NCI-H2227 (cell line): ENCODE measurements around the gene PIP4K2B.

Experiments
- DNase-seq: peaks from one replicate; lab custom pipeline; 2025; ENCODE audit not compliant: unreplicated experiment; lab: John Stamatoyannopoulos, UW

PIP4K2B gene

DNA sequence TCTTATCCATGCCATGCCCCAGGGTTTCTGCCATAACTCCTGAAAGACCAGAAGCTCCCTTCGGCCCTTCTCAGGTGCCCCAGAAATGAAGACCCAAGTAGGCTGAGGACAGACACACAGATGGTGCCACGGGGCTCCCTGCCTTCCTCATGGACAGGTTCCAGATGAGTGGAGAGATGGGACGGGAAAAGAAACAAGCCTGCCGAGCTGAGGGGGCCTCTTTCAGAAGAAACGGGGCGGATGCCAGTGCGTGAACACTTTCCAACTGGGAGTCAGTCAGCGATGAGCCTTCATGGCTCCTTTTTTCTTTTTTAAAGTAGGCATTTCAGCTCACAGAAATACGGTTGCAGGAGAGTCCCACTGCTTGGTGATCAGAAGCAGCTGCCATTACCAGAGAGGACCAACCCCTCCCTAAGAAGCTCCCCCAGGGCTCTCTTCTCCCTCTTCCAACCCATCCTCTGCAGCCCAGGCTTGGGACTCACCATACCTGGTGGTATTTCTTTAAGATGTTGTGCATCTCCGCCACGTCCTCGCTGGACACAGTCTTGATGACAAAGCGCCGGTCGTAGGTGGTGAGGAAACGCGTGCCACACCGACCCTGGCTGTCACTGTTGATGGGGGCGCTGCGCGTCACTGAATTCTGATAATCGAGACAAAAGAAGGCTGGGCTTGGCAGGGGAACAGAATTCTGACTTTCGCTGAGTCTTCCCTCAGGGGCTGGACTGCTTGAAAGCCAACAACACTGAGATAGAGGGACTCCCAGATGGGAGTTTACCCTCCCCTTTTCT lies 19.2 kb downstream of the PIP4K2B start:
- no peak for DNase-seq

DNA sequence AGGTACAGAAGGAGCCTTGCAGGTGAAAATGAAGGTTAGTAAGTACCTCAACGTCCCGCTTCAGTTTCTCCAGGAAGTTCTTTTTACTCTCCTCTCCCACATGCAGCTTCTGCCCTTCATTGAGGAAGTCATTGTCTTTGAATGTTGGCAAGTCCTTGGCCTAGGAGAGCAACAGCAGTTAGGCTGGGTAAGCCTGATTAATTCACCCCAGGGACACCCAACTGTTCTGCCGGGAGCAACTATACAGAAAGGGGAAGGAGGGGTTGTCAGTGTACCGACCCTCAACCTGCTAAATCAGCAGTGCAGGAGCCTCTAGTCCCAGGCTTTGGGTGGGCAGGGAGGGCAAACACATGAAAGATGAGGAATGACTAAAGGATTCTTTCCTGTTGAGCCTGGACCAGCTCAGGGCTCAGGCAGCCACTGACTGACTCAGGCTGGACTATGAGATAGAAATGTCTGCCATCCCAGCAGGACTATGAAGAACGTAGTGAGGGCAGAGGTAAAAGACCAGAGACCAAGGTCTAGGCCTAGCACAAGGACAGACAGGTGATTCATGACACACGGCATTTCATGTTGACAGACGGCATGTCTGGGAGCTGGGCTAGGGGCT lies 21.6 kb downstream of the PIP4K2B start:
- no peak for DNase-seq

DNA sequence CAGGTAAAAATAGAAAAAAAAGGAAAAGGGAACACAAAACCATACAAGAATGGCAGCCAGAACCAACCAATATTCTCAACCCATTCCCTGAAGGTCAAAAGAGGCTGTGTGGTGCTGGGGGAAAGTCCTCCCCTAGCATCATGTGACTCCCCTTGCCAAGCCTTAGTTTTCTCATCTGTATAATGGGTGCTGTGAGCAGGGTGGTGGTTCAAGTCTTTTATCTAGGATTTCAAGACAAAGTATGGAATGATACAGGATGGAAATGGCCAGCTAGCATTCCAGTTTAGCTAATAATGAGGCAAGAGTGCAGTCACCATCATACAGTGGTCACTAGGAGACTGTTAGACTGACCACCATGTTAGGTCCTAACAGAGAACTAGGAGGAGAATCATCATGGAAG lies 26.1 kb downstream of the PIP4K2B start:
- no peak for DNase-seq

DNA sequence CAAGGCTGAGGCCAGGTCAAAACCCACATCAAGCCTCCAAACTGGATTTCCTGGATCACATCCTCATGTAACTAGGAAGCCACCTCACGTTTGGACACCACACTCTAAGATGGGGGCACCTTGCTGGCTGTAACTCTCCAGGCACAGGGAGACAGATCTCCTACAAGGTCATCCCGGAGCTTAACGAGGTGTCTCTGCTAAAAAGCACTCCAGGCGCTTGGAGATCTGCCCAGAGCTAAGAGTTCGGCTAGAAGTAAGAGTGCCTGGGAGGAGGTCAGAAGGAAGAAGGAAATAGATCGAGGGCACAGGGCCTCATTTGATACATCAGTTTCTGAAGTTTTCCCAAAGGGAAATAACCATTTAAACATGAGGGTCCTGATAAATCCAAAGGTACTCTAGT lies 30.9 kb downstream of the PIP4K2B start:
- DNase-seq: no peak

- no peak for DNase-seq
Observed at GRCh38 chr17:38766341-38766740, 33.0 kb downstream of the PIP4K2B start.

DNA sequence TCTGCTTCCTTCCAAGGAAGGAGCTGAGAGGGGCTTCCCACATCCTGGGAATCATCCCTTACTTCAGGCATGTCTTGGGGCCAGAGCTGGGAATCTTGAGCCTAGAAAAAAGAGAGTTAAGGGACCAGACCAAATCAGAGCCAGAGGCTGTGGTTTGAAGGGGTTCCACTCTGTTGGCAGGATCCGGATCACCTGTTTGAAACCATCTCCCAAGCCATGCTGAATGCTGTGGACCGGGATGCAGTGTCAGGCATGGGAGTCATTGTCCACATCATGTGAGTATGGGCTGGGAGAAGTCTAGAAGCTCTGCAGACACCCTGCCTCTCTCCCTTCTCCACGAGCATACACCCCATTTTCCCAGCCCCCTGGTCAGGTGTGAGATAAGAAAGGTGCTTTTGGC lies 37.1 kb downstream of the PIP4K2B start:
- no peak for DNase-seq

- DNase-seq: peak; percentile 36
Observed at GRCh38 chr17:38761612-38762011, 37.7 kb downstream of the PIP4K2B start.

DNA sequence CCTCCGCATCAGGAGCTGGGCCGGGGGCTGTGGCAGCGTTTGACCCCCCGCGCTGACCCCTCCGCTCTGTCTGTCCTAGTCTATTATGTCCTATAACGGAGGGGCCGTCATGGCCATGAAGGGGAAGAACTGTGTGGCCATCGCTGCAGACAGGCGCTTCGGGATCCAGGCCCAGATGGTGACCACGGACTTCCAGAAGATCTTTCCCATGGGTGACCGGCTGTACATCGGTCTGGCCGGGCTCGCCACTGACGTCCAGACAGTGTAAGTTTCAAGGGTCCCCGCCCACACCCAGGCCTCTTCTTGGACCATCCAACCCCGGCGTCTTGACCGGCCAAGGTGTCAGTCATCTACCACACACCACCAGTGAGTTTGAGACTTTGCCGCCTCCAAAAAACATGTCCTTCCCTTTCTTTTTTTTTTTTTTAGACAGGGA lies 46.3 kb downstream of the PIP4K2B start:
- no peak for DNase-seq

DNA sequence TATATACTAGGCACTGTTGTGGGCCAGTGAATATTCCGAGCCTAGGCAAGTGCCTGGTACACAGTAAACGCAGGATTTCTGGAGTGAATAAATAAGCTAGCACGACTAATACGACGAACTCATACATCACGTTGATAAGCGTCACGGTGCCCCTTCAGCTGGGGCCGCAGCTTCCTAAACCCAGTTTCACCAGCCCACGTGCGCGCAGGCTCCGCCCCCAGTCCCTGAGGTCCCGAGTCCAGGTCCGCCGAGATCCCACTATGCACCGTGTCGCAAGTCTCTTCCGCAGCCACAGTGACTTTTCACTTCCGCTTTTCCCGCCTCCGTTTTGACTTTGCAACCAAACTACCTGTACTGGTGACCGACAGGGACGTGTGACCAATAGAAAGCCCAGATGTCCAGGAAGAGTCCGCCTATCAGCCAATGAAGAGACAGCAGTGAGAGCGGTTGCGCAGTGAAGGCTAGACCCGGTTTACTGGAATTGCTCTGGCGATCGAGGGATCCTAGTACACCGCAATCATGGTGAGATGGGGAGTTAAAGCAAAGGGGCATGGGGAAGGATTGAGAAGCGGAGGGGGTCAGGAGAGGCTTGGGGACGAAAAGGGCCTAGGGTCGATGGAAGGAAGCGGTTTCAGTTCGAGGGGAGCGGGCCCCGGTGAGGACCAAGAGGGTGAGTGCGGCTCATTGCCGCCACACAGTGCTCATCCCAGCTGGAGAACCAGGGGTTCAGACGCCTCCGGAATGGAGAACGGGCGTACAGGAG lies 46.9 kb downstream of the PIP4K2B start, which contains the start of gene PSMB3:
TSS of gene PSMB3 (plus strand) at position 434 of the 763 bp plus-strand sequence. CDS start at position 520, 86 bp downstream.
- peak; percentile 99 for DNase-seq

GRCh38 chr17:38751808-38752307 lies 47.5 kb downstream of the PIP4K2B start:
- peak; percentile 94 for DNase-seq

DNA sequence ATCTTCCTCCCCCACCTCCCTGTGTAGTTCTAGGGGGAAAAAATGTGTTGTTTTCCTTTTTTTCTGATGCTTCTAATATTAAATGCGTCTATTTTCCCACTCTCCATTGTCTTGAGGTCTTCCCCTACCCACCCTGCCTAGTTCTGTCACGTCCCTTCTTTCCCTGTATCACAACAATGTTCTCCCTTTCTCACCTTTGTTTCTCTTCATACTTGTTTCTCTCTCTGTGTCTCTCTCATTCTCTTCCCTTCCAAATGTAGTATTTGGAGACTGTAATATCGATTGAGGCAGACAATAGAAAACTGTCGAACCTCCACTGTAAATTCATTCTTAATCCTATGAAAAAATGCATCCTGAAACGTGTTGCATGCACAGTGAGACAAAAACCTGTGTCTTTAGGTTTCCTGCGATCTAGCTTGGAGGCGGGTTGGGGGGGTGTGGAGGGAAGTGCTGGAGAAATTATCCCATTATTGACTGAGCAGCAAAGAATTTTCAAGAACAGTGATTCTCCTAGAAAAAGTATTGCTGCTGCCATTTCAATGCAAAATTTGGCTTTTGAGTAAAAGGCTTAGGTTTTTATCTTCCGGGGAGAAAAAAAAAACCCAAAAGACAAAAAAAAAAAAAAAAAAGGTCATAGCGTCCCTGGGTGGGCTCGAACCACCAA lies 48.1 kb downstream of the PIP4K2B start:
- peak; percentile 76 for DNase-seq

- peak; percentile 70 for DNase-seq
Observed at GRCh38 chr17:38750312-38751121, 48.8 kb downstream of the PIP4K2B start.

DNA sequence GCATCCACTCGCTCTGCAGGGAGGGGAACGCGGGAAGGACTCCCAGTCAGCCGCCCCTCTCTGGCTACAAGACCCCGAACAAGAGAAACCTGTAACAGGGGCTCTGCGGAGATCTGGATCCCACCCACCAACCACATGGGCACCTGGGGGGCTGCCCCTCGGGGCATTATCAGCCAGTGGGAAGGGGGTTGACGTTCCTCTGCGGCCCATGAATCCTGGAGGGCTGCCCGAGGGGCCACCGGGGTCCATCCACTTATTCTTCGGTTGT lies 49.4 kb downstream of the PIP4K2B start:
- DNase-seq: peak; percentile 68

DNA sequence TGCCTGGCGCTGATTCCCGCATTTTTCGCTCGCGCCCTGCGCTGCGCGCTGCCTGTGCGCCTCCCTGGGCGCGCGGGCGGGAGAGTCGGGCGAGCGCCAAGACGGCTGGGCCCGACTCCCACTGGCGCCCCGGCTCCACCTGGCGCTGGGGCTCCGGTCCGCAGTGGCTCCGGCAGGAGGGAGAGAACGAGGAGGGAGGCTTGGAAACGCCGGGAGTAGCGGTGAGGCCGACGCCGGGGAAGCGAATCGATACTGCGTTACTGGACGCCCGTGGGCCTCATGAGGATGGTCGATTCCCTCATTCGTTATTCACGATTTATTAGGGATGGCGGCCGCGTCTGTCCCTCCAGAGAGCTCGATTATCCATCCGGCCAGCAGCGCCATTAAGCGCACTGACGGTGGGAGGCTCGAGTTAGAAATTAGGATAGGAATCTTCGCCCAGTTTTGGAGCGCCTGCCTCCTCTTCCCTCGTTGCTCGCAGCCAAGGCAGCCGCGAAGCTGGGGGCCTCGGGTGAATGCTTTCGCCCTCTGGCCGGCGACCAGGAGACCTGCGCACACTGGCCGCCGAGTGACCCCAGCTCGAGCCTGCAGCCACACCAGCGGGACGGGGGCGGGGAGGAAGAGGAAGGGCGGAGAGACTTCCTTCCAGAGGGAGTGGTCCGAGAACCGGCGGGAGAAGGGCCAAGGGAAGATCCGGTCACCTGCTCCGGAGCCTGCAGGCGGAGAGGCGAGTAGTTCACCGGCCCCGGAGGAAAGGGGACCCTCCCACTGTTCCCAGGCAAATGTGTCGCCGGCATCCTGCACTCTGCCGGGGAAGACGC lies 49.9 kb downstream of the PIP4K2B start:
- peak; percentile 72 for DNase-seq

DNA sequence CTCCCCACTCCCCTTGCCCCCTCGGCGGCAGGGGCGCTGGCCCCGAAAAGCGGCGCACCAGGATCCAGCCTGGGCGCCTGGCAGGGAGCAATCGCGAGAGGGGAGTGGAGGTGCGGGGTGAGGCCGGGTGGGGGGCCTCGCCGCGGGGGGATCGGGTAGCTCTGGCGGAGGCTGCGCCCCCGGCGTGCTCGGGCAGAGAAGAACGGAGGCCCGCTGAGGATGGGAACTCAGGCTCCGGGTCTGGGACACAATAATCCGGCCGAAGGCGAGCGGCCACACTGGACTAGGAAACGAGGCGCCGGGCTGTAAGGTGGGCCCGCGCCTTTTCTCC lies 50.5 kb downstream of the PIP4K2B start:
- no peak for DNase-seq

GRCh38 chr17:38748149-38748891 lies 51.0 kb downstream of the PIP4K2B start, which contains the start of gene PCGF2:
TSS of gene PCGF2 (minus strand) at chr17:38748336. CDS start at chr17:38740402, 7,934 bp downstream.
- DNase-seq: peak; percentile 96

DNA sequence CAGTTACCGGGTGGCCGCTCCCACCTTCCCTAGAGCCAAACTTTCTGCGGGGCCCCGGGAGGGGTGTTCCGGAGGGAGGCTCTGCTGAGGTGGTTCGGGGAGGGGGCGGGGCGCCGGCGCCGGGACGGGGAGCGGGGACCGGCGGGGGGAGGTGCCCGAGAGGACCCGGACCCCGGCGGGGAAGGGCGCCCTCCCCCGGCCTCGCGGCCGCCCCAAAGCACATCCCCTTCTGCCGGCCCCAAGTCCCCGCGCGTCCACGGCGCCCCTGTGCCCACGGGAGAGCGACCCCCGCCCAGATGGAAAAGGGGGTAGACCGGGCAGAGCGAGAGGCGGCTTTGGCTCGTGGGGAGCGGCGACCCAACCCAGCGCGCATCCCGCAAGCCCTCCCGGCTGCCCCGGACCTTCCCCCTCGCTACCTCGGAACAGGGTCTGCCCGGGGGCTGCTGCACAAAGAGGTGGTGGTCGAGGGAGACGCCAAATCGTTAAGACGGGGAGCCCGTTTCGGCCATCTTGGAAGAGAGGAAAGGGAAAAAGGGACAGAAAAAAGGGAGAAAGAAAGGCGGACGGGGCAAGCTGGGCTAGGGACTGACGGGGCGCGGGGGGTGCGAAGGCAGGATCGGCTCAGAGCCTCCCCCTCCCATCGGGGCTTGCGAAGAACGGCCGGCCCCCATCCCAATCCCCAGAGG lies 51.8 kb downstream of the PIP4K2B start:
- DNase-seq: peak; percentile 61

DNA sequence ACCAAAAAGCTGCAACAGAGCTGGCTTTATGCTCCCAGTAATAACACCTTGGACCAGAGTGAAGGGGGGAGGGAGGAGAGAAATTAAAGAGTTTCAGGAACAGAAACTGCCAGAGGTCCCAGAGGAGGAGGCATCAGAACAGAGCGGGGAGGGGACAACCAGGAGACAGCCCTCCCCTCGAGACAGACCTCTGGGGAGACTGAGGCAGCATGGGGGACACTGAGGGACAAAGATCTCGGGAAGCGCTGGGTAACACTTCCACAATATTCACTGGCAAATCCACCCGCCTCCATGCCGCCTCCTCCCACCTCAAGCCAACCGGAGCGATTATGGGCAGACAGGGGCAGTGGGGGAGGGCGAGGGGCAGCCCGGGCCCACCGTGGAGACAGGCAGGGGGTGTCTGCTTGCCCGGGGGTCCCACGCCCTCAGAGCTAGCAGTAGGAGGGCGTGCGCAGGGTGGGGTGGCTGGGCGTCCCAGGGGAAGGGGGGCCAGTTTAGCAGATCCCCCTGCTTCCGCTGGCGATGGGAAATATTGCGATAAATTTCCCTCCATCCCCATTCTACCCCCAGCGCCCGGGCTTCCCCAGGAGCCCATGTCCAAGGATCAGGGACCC lies 52.4 kb downstream of the PIP4K2B start:
- no peak for DNase-seq
